Middle frontal gyrus (tissue), 1 donor: ENCODE measurements around the gene LCAT.
"Not testable (repeated sequence)": the region's sequence is repeated elsewhere in the genome, so short reads cannot be mapped to it uniquely, and the experiment has no call there.

Experiments used
- DNase-seq: peaks from one replicate; pipeline ENCODE4 v3.0.0-alpha.2; 2015; ENCODE audit warnings: low spot score; ENCODE audit errors: extremely low spot score

Gene LCAT

GRCh38 chr16:67948015-67948414 lies 4.1 kb upstream of the LCAT start:
- DNase-seq, result no peak

- no peak for DNase-seq
Measured at GRCh38 chr16:67946966-67947558, 3.1 kb upstream of the LCAT start.

- no peak for DNase-seq
Measured at GRCh38 chr16:67946128-67946569, 2.2 kb upstream of the LCAT start.

GRCh38 chr16:67945392-67945933 lies 1.5 kb upstream of the LCAT start:
- DNase-seq, result no peak

GRCh38 chr16:67944690-67945391 lies 921 bp upstream of the LCAT start:
- no peak for DNase-seq

- no peak for DNase-seq
Measured at GRCh38 chr16:67943256-67943618, 683 bp downstream of the LCAT start.

GRCh38 chr16:67942510-67943255 lies 1.2 kb downstream of the LCAT start:
- no peak for DNase-seq

GRCh38 chr16:67942200-67942509 lies 1.8 kb downstream of the LCAT start:
- DNase-seq, result no peak

- no peak for DNase-seq
Measured at GRCh38 chr16:67941469-67942199, 2.3 kb downstream of the LCAT start.

GRCh38 chr16:67940446-67941089 lies 3.4 kb downstream of the LCAT start:
- no peak for DNase-seq

- no peak for DNase-seq
Measured at GRCh38 chr16:67939507-67940445, 4.1 kb downstream of the LCAT start.

- not testable (repeated sequence) for DNase-seq
Measured at GRCh38 chr16:67937713-67938112, 6.2 kb downstream of the LCAT start.

- DNase-seq, result no peak
Measured at GRCh38 chr16:67936880-67937605, 6.9 kb downstream of the LCAT start.

GRCh38 chr16:67936124-67936879 lies 7.6 kb downstream of the LCAT start, which contains the start of gene PSMB10:
Gene PSMB10 (minus strand): TSS chr16:67936850. CDS start chr16:67936749, 101 bp downstream.
- no peak for DNase-seq

- DNase-seq, result peak; percentile 90
Measured at GRCh38 chr16:67935402-67936123, 8.4 kb downstream of the LCAT start.

GRCh38 chr16:67935101-67935401 lies 8.9 kb downstream of the LCAT start:
- DNase-seq, result no peak

GRCh38 chr16:67934306-67935100 lies 9.4 kb downstream of the LCAT start:
- DNase-seq, result no peak
